Panc1 (cell line): ENCODE measurements around the gene C13orf42. TPM values are rescaled to one million over a fixed set of nuclear protein-coding genes. Genes with fewer than 3 reads are reported as not detected.

Experiments used
- ATAC-seq: fragments of 200-7000 bp; cut with Tn5 transposase; 2 replicates; pipeline ENCODE4 v1.9.1; 2020; ENCODE audit warnings: mild to moderate bottlenecking, moderate library complexity
- BruUV-seq: library from RNA; stranded (reverse); fragments of 400-500 nt; replicated peaks from 2 replicates; lab custom pipeline; 2021; lab: Mats Ljungman, UMichigan
- CTCF ChIA-PET: fragments of 300-600 bp; sonication (Branson Sonifier 250); formaldehyde crosslinking; loops from one replicate; lab custom pipeline; 2022; ENCODE audit warnings: antibody characterized with exemption; lab: Charles Lee
- POLR2A ChIA-PET: fragments of 300-600 bp; sonication (Branson Sonifier 250); formaldehyde crosslinking; loops from one replicate; lab custom pipeline; 2022; ENCODE audit warnings: antibody characterized with exemption; lab: Charles Lee
- DNase-seq: peaks from one replicate; pipeline ENCODE4 v3.0.0-alpha.2; 2010; ENCODE audit warnings: low read depth, low spot score
- H3K27ac ChIP-seq: 2 replicates; pipeline ENCODE4 v1.5.1; 2011; ENCODE audit warnings: mild to moderate bottlenecking, low read length, inconsistent platforms
- H3K27me3 ChIP-seq: fragments of 200-500 bp; sonication (Bioruptor generic); 2 replicates; pipeline ENCODE4 v1.6.0; 2014; ENCODE audit warnings: low read length, inconsistent platforms; ENCODE audit not compliant: control insufficient read depth, insufficient read depth
- H3K36me3 ChIP-seq: fragments of 200-500 bp; sonication (Bioruptor generic); 2 replicates; pipeline ENCODE4 v1.5.1; 2014; ENCODE audit warnings: inconsistent platforms, mild to moderate bottlenecking, low read length, moderate library complexity; ENCODE audit not compliant: control insufficient read depth, insufficient read depth
- H3K4me1 ChIP-seq: 2 replicates; pipeline ENCODE4 v1.5.1; 2011; ENCODE audit warnings: inconsistent platforms, mild to moderate bottlenecking, low read length, moderate library complexity; ENCODE audit not compliant: control insufficient read depth, insufficient read depth
- H3K4me3 ChIP-seq, 2 experiments: 2 replicates each; pipeline ENCODE4 v1.5.1; 2011 to 2012; ENCODE audit warnings: low read depth in 2 of 2, low read length in 2 of 2, mild to moderate bottlenecking in 2 of 2, inconsistent platforms in 1 of 2, moderate library complexity in 1 of 2
- H3K9me3 ChIP-seq: fragments of 200-500 bp; sonication (Bioruptor generic); 2 replicates; pipeline ENCODE4 v1.5.1; 2014; ENCODE audit warnings: low read depth, mild to moderate bottlenecking, inconsistent platforms, low read length, moderate library complexity; ENCODE audit not compliant: control insufficient read depth, insufficient read depth
- CTCF ChIP-seq: fragments of 450-650 bp; IDR thresholded peaks from 2 replicates; pipeline ENCODE4 v1.5.1; 2017; ENCODE audit warnings: mild to moderate bottlenecking
- POLR2AphosphoS5 ChIP-seq: IDR thresholded peaks from 2 replicates; pipeline ENCODE4 v1.6.1; 2012; ENCODE audit warnings: mild to moderate bottlenecking, low read depth, low read length, moderate library complexity
- SIN3A ChIP-seq: IDR thresholded peaks from 2 replicates; pipeline ENCODE4 v1.6.1; 2012; ENCODE audit warnings: low read depth, mild to moderate bottlenecking, low read length, moderate library complexity, borderline replicate concordance; ENCODE audit not compliant: insufficient read depth
- TCF7L2 ChIP-seq: IDR thresholded peaks from 2 replicates; pipeline ENCODE4 v1.6.1; 2011; ENCODE audit warnings: mild to moderate bottlenecking, low read depth, low read length, inconsistent platforms
- in situ Hi-C: cut with HindIII; loops from 2 replicates; pipeline ENCODE4 v1.10.0; 2016; ENCODE audit warnings: low sequenced_read_pairs, low pct_unique_long_range_greater_than_20kb
- intact Hi-C: fragments of 100-400 bp; cut with micrococcal nuclease; formaldehyde crosslinking; loops from one replicate; pipeline ENCODE4 v1.10.0; 2022; ENCODE audit not compliant: unreplicated experiment
- total RNA-seq: library from RNA; stranded (reverse); gene quantifications from one replicate; pipeline ENCODE4 v1.2.1, GENCODE V29; 2021; ENCODE audit not compliant: unreplicated experiment
- TF ChIP-seq, protein P1 (sequence below), 2 experiments: IDR thresholded peaks; 2 replicates each; pipeline ENCODE4 v1.6.1; 2011 to 2012; ENCODE audit warnings: low read depth in 2 of 2, control low read depth in 1 of 2, low read length in 1 of 2, mild to moderate bottlenecking in 1 of 2, moderate library complexity in 1 of 2; ENCODE audit not compliant: insufficient read depth in 1 of 2

C13orf42 gene
- total RNA-seq, 1 experiment from 2014 or later: not detected

- Histone ChIP-seq H3K27ac (no peak overlapping the region), H3K9me3 (no peaks in the 10 kb centered on the region), H3K4me1 (no peaks in the 10 kb centered on the region), H3K4me3 (no peak overlapping the region), H3K36me3 (no peaks in the 10 kb centered on the region), H3K27me3 (no peaks in the 10 kb centered on the region; the same call in 1 of the 2 replicates)
- TF ChIP-seq CTCF (no peak), SIN3A (no peak), POLR2AphosphoS5 (no peak), TCF7L2 (no peak)
- TF ChIP-seq, protein P1, sequence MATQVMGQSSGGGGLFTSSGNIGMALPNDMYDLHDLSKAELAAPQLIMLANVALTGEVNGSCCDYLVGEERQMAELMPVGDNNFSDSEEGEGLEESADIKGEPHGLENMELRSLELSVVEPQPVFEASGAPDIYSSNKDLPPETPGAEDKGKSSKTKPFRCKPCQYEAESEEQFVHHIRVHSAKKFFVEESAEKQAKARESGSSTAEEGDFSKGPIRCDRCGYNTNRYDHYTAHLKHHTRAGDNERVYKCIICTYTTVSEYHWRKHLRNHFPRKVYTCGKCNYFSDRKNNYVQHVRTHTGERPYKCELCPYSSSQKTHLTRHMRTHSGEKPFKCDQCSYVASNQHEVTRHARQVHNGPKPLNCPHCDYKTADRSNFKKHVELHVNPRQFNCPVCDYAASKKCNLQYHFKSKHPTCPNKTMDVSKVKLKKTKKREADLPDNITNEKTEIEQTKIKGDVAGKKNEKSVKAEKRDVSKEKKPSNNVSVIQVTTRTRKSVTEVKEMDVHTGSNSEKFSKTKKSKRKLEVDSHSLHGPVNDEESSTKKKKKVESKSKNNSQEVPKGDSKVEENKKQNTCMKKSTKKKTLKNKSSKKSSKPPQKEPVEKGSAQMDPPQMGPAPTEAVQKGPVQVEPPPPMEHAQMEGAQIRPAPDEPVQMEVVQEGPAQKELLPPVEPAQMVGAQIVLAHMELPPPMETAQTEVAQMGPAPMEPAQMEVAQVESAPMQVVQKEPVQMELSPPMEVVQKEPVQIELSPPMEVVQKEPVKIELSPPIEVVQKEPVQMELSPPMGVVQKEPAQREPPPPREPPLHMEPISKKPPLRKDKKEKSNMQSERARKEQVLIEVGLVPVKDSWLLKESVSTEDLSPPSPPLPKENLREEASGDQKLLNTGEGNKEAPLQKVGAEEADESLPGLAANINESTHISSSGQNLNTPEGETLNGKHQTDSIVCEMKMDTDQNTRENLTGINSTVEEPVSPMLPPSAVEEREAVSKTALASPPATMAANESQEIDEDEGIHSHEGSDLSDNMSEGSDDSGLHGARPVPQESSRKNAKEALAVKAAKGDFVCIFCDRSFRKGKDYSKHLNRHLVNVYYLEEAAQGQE (IDR thresholded peaks at IDR 0.05; ENCODE audit: insufficient read depth in 1 of 2, low read depth in 2 of 2, low read length in 1 of 2): no peak
- no peak for DNase-seq
- in situ Hi-C loops: no loop called here
- no TSS peak for BruUV-seq
- CTCF ChIA-PET: no interaction called here
- POLR2A ChIA-PET: interaction anchor here (0.5 kb wide), 1 partner anchor 1086 kb away, joined by 3 read pairs; no protein-coding TSS in a partner anchor
- intact Hi-C loops: no loop called here
- no peak for ATAC-seq
Observed at GRCh38 chr13:51113969-51114368, 2.9 kb upstream of the C13orf42 start.

- H3K36me3 ChIP-seq: no peaks in the 10 kb centered on the region
- H3K27me3 ChIP-seq: no peaks in the 10 kb centered on the region; the same call in 1 of the 2 replicates
- H3K9me3 ChIP-seq: no peaks in the 10 kb centered on the region
- ChIA-PET CTCF (no interaction called here), POLR2A (interaction anchor here (0.5 to 0.6 kb wide), 2 partner anchors 201 to 1085 kb away, joined by 3 to 5 read pairs; no protein-coding TSS in a partner anchor)
- H3K4me1 ChIP-seq: no peaks in the 10 kb centered on the region
- intact Hi-C loops (no loop called here), in situ Hi-C loops (no loop called here)
- no peak for ATAC-seq
- H3K4me3 ChIP-seq: no peak overlapping the region
- no TSS peak for BruUV-seq
- no peak overlapping the region for H3K27ac ChIP-seq
- no peak for DNase-seq
- no peak for TF ChIP-seq CTCF
- no peak for TF ChIP-seq TCF7L2
- TF ChIP-seq SIN3A: no peak
- TF ChIP-seq, protein P1 (IDR thresholded peaks at IDR 0.05; ENCODE audit: insufficient read depth in 1 of 2, low read depth in 2 of 2, low read length in 1 of 2): no peak
- TF ChIP-seq POLR2AphosphoS5: no peak
Observed at GRCh38 chr13:51113186-51113881, 2.3 kb upstream of the C13orf42 start.
